OCI-LY1 (cell line): ENCODE data around the gene ZBTB1.

Source experiments
- H2AFZ ChIP-seq: fragments of 200-600 bp; sonication (generic), shearing (Covaris generic); 2 replicates; pipeline ENCODE4 v1.6.0; 2014; ENCODE audit warnings: antibody characterized with exemption, mild to moderate bottlenecking, low read length
- H3F3A ChIP-seq: fragments of 200-600 bp; sonication (generic), shearing (Covaris generic); 2 replicates; pipeline ENCODE4 v1.6.0; 2014; ENCODE audit warnings: mild to moderate bottlenecking, antibody characterized with exemption, low read length, moderate library complexity; ENCODE audit not compliant: insufficient read depth
- H3K27ac ChIP-seq: fragments of 200-600 bp; sonication (generic); 2 replicates; pipeline ENCODE4 v1.5.1; 2014; ENCODE audit warnings: low read length, mixed run types, mild to moderate bottlenecking, low read depth; ENCODE audit not compliant: poor library complexity, severe bottlenecking
- H3K27me3 ChIP-seq: fragments of 200-600 bp; sonication (generic); 2 replicates; pipeline ENCODE4 v1.6.0; 2014; ENCODE audit warnings: antibody characterized with exemption, mild to moderate bottlenecking, low read length, moderate library complexity; ENCODE audit not compliant: insufficient read depth
- H3K36me3 ChIP-seq: fragments of 200-600 bp; sonication (generic); 2 replicates; pipeline ENCODE4 v1.6.1; 2014; ENCODE audit warnings: mild to moderate bottlenecking, antibody characterized with exemption, low read length, moderate library complexity, mixed read lengths; ENCODE audit not compliant: insufficient read depth
- H3K4me1 ChIP-seq: fragments of 200-600 bp; sonication (generic); 2 replicates; pipeline ENCODE4 v1.5.1; 2014; ENCODE audit warnings: mild to moderate bottlenecking, low read length, moderate library complexity; ENCODE audit not compliant: insufficient read depth, severe bottlenecking
- H3K4me2 ChIP-seq: fragments of 200-600 bp; sonication (generic), shearing (Covaris generic); 2 replicates; pipeline ENCODE4 v1.6.1; 2014; ENCODE audit warnings: low read length
- H3K4me3 ChIP-seq: fragments of 200-600 bp; sonication (generic); 2 replicates; pipeline ENCODE4 v1.5.1; 2014; ENCODE audit warnings: low read length, low read depth, mild to moderate bottlenecking, mixed read lengths; ENCODE audit not compliant: poor library complexity, severe bottlenecking
- H3K79me2 ChIP-seq: fragments of 200-600 bp; shearing (Covaris generic); 2 replicates; pipeline ENCODE4 v1.6.1; 2016; ENCODE audit warnings: mixed run types, low read length, mixed read lengths; ENCODE audit not compliant: insufficient read depth
- H3K9ac ChIP-seq: fragments of 200-600 bp; sonication (generic), shearing (Covaris generic); 2 replicates; pipeline ENCODE4 v1.6.1; 2014; ENCODE audit warnings: mild to moderate bottlenecking, low read length, mixed read lengths
- H3K9me2 ChIP-seq: fragments of 200-600 bp; sonication (generic), shearing (Covaris generic); 2 replicates; pipeline ENCODE4 v1.6.1; 2014; ENCODE audit warnings: low read depth, mild to moderate bottlenecking, low read length, mixed read lengths
- H3K9me3 ChIP-seq: fragments of 200-600 bp; shearing (Covaris generic); 2 replicates; pipeline ENCODE4 v1.6.1; 2014; ENCODE audit warnings: low read length, mixed read lengths
- H4K20me1 ChIP-seq: fragments of 200-600 bp; sonication (generic), shearing (Covaris generic); 2 replicates; pipeline ENCODE4 v1.6.0; 2016; ENCODE audit warnings: mild to moderate bottlenecking, low read length; ENCODE audit not compliant: insufficient read depth
- CTCF ChIP-seq: fragments of 200-600 bp; sonication (generic), shearing (Covaris generic); IDR thresholded peaks from 2 replicates; pipeline ENCODE4 v1.5.1; 2017; ENCODE audit warnings: mild to moderate bottlenecking, antibody characterized with exemption, low read length, moderate library complexity, mixed read lengths
- EZH2 ChIP-seq: fragments of 200-600 bp; sonication (generic), shearing (Covaris generic); IDR thresholded peaks from 2 replicates; pipeline ENCODE4 v1.8.0; 2017; ENCODE audit warnings: borderline replicate concordance, mixed run types, mild to moderate bottlenecking, antibody characterized with exemption, low read length, moderate library complexity, mixed read lengths

Gene ZBTB1

GRCh38 chr14:64506721-64507120 lies 2.2 kb downstream of the ZBTB1 start:
- no peaks in the 10 kb centered on the region for H3K9me2 ChIP-seq
- peak overlapping the region; percentile 96 for H3K27ac ChIP-seq
- H3K9me3 ChIP-seq: no peaks in the 10 kb centered on the region
- peak overlapping the region; percentile 95 for H3K9ac ChIP-seq
- peaks cover 9% of the 10 kb centered on the region; the same call in 1 of the 2 replicates for H3F3A ChIP-seq
- H3K4me3 ChIP-seq: peak overlapping the region; percentile 86
- H3K27me3 ChIP-seq: no peaks in the 10 kb centered on the region
- H3K4me1 ChIP-seq: peaks cover 68% of the 10 kb centered on the region
- TF ChIP-seq CTCF: no peak
- TF ChIP-seq EZH2: no peak
- H3K79me2 ChIP-seq: peaks cover 72% of the 10 kb centered on the region
- H4K20me1 ChIP-seq: no peaks in the 10 kb centered on the region
- H2AFZ ChIP-seq: no peak overlapping the region
- peaks cover 5% of the 10 kb centered on the region; the same call in 1 of the 2 replicates for H3K36me3 ChIP-seq
- H3K4me2 ChIP-seq: peak overlapping the region; percentile 75

DNA sequence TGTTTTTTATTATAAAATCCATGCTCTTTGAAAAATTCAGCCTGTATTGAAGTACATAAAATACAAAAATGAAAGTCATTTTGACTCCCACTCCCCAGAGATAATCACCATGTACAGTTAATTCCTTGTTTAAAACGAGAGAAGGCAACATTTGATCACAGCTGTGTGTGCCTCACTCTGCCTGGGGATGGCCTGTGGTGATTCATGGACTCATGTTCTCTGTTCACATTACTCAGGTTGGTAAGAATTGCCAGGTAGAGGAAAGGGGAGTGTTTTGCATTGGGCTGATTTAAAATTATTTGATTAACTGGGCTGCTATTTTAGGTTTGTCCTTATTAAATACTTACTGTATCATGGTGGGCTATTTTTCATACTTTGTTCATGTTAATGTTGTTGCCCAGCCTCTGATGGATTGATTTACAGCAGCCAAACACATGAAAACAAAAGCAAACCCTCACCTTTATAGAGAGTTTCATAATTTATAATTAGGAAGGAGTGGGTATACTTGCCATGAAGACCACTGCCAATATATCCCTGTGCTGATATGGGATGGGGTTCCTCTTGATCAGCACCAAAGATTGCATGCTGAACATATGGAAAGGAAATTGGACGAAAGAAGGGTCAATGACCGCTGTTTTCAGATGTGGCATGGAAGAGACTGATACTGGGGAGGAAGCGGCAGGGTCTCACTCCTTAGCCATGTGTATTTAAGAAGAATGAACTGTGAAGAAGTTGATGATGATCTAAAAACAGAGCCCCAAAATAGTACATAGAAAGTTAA lies 3.0 kb downstream of the ZBTB1 start:
- no peaks in the 10 kb centered on the region for H3K27me3 ChIP-seq
- peak overlapping the region; percentile 75 for H3K4me2 ChIP-seq
- H3K27ac ChIP-seq: peak overlapping the region; percentile 96
- H3F3A ChIP-seq: peaks cover 9% of the 10 kb centered on the region; the same call in 1 of the 2 replicates
- no peak overlapping the region for H2AFZ ChIP-seq
- peak overlapping the region; percentile 95; the same call in 1 of the 2 replicates for H3K9ac ChIP-seq
- H3K4me1 ChIP-seq: peaks cover 59% of the 10 kb centered on the region
- H3K36me3 ChIP-seq: peaks cover 7% of the 10 kb centered on the region; the same call in 1 of the 2 replicates
- peak overlapping the region; percentile 86 for H3K4me3 ChIP-seq
- TF ChIP-seq EZH2: no peak
- TF ChIP-seq CTCF: no peak
- H3K9me2 ChIP-seq: no peaks in the 10 kb centered on the region
- H3K9me3 ChIP-seq: no peaks in the 10 kb centered on the region
- no peaks in the 10 kb centered on the region for H4K20me1 ChIP-seq
- peaks cover 72% of the 10 kb centered on the region for H3K79me2 ChIP-seq

GRCh38 chr14:64508215-64508776 lies 3.7 kb downstream of the ZBTB1 start:
- Histone ChIP-seq H3K4me1 (peaks cover 58% of the 10 kb centered on the region), H4K20me1 (no peaks in the 10 kb centered on the region), H3F3A (peaks cover 9% of the 10 kb centered on the region; the same call in 1 of the 2 replicates), H3K4me2 (peak overlapping the region; percentile 75), H3K9ac (peak overlapping the region; percentile 95; the same call in 1 of the 2 replicates), H3K4me3 (peak overlapping the region; percentile 86), H3K9me2 (no peaks in the 10 kb centered on the region), H3K27me3 (no peaks in the 10 kb centered on the region), H3K79me2 (peaks cover 79% of the 10 kb centered on the region), H3K9me3 (no peaks in the 10 kb centered on the region), H2AFZ (no peak overlapping the region), H3K27ac (peak overlapping the region; percentile 96), H3K36me3 (peaks cover 15% of the 10 kb centered on the region; the same call in 1 of the 2 replicates)
- TF ChIP-seq EZH2: no peak
- no peak for TF ChIP-seq CTCF
